Esophagus squamous epithelium (tissue), 4 donors: ENCODE data around the gene VSTM2L.

Experiments
- POLR2A ChIP-seq, 4 donors: fragments of 450-650 bp; IDR thresholded peaks; one replicate each; pipeline ENCODE4 v1.6.1; 2017; ENCODE audit warnings: antibody characterized with exemption in 4 of 4, mild to moderate bottlenecking in 4 of 4, moderate library complexity in 3 of 4
- TF ChIP-seq, protein P1 (sequence below), 6 experiments: fragments of 450-650 bp in 4 of 6; fragments of 200-600 bp in 2 of 6; sonication (generic) in 2 of 6; IDR thresholded peaks; one replicate each; pipeline ENCODE4 v1.5.1; 2016 to 2019; ENCODE audit warnings: antibody characterized with exemption in 6 of 6, mild to moderate bottlenecking in 4 of 6, moderate library complexity in 4 of 6

DNA sequence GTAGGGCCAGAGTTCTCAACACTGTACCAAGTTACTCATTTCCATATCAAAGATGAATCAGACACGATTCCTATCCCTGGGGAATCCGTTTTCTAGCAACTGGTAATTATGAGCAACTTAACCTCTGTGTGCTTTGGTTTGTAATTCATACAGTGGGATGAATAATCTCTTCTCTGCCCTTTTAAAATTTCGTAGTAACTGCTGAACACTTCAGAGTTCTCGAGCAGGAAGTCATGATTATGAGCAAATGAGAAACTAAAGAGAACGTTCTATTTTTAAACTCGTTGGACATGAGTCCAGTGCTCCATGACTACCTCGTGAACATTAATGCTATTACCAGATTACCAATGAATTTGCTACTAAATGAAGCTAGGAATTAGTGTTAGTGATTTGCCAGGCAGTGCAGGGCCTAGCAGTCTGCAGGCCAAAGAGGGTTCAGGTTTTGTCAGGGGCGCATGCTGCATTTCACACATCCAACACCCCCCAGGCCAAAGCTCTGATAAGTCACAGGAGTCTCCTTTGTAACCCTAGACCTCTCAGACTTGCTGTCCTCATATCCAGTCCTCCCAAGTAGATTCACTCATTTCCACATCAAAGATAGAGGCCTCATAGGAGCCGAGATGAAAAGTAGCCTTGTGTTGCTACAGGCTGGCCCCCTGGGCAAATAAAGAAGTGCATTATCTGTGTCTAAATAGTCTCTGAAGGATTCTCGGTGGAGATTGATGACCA is 45.8 kb upstream of the VSTM2L start:
- TF ChIP-seq, protein P1, sequence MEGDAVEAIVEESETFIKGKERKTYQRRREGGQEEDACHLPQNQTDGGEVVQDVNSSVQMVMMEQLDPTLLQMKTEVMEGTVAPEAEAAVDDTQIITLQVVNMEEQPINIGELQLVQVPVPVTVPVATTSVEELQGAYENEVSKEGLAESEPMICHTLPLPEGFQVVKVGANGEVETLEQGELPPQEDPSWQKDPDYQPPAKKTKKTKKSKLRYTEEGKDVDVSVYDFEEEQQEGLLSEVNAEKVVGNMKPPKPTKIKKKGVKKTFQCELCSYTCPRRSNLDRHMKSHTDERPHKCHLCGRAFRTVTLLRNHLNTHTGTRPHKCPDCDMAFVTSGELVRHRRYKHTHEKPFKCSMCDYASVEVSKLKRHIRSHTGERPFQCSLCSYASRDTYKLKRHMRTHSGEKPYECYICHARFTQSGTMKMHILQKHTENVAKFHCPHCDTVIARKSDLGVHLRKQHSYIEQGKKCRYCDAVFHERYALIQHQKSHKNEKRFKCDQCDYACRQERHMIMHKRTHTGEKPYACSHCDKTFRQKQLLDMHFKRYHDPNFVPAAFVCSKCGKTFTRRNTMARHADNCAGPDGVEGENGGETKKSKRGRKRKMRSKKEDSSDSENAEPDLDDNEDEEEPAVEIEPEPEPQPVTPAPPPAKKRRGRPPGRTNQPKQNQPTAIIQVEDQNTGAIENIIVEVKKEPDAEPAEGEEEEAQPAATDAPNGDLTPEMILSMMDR (IDR thresholded peaks at IDR 0.05) = no peak
- TF ChIP-seq POLR2A (IDR thresholded peaks at IDR 0.05) = no peak
